NCI-H146 treated with DMSO at 0.1 percent for 48 hours (cell line): ENCODE results near the gene DENND4A.

Source experiments
- DNase-seq: peaks from one replicate; lab custom pipeline; 2025; ENCODE audit not compliant: unreplicated experiment; lab: John Stamatoyannopoulos, UW

DENND4A gene

DNA sequence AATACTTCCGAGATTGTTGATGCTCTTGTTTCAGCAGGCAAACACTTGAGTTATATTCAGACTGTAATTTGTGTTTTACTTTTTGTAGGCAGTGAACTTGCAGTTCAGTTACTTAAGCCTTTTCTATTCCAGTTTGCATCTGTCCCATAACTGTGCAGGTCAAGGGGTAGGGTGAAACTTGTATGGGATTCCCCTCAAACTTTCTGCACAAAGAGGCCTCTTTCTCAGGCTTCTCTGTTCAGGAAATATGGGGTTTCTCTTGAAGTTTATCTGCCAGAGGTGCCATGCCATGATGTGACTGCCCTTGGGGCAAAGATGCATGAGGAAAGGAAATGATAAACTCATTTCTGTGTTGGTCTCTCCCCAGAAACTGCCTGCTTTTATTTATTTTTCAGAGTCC is 103.6 kb downstream of the DENND4A start:
- DNase-seq: no peak

DNA sequence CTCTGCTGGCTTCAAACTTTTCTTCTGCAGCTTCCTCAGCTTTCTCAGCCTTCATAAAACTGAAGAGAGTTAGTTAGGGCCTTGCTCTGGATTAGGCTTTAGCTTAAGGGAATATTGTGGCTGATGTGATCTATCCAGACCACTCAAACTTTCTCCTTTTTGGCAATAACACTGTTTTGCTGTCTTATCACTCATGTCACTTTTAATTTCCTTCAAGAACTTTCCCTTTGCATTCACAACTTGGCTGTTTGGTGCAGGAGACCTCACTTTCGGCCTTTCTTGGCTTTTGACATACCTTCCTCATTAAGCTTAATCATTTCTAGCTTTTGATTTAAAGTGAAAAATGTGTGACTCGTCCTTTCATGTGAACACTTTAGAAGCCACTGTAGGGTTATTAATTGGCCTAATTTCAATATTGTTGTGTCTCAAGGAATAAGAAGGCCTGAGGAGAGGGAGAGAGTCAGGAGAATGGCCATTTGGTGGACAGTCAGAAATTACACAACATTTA is 109.6 kb downstream of the DENND4A start:
- no peak for DNase-seq

DNA sequence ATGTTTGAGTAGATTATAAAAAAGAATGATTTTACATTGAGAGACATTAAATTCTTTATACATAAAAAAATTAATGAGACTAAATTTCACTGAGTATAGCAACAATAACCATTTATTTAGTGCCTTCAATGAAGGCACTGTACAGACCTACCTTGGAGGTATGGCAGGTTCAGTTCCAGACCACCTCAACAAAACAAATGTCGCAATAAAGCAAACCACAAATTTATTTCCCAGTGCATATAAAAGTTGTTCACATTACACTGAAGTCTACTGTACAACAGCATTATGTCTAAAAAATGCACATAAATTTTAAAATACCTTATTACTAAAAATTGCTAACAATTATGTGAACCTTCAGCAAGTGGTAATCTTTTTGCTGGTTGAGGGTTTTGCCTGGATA is 111.5 kb downstream of the DENND4A start:
- no peak for DNase-seq

GRCh38 chr15:65676123-65676522 is 116.0 kb downstream of the DENND4A start:
- no peak for DNase-seq

GRCh38 chr15:65675551-65675950 is 116.5 kb downstream of the DENND4A start:
- no peak for DNase-seq

DNA sequence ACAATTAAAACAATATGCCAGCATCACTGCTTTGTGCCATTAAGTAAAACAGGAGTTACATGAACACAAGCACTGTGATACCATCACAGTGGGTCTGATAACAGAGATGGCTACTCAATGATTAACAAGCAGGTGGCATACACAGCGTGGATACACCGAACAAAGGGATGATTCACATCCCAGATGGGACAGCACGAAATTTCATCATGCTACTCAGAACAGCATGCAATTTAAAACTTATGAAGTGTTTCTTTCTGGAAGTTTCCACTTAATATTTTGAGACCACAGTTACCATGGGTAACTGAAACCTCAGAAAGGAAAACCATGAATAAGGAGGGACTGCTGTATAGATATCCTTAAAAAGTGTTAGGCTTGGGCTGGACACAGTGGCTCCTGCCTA is 125.8 kb downstream of the DENND4A start:
- DNase-seq: no peak

- no peak for DNase-seq
These were observed 128.6 kb downstream of the DENND4A start for GRCh38 chr15:65663521-65663920.

- DNase-seq: no peak
These were observed 131.2 kb downstream of the DENND4A start for GRCh38 chr15:65660927-65661326.

- DNase-seq: no peak
These were observed 132.5 kb downstream of the DENND4A start for GRCh38 chr15:65659502-65660052.

- DNase-seq: no peak
These were observed 136.6 kb downstream of the DENND4A start for GRCh38 chr15:65655457-65655856.

DNA sequence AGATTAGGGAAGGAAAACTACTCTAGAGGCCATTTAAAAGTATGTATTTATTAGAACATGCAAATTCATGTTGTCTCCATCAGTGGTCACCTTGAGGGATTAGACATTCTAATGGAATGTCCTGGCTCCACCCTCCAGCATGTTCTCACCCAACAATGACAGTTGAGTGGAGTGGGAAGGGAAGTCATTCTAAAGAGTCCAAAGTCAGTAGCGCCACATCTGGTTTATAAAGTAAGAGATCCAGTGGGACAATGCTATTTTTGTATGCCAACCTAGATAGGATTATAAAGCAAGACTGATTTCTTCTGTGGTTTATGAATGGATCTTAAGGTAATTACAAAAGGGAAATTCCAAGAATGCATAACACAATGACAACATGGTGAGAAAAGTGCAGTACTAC is 137.1 kb downstream of the DENND4A start:
- no peak for DNase-seq

DNA sequence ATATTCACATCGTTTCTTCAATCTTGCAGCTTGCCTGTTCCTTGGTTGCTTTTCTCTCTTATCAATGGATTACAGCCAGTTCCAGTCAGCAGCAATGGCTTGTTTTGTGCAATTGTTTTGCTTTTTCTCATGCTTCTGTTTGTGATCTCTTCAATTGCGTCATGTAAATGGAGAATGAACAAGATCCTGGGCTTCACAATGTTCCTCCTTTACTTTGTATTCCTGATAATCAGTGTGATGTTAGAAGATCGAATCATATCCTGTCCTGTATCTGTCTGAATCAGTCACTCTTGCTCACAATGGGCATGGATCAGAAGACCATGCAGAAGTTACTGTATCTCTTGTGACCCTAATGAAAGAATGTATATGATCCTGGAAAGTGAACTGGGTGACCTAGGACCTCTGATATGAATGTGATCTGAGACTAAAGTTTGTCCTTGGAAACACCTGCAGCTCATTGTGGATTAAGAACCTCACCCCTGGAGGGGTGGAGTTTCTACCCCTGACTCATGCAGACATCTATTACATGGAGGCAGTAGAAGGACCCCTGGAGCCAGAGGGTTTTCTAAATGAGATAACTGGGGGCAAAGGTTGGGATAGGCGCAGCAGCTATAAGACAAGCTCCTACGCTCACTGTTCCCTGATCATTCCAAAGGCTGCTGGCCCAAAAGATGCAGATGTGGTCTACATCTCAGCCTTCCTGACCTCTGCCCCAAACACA is 138.1 kb downstream of the DENND4A start:
- DNase-seq: no peak

GRCh38 chr15:65653341-65653740 is 138.8 kb downstream of the DENND4A start:
- no peak for DNase-seq

DNA sequence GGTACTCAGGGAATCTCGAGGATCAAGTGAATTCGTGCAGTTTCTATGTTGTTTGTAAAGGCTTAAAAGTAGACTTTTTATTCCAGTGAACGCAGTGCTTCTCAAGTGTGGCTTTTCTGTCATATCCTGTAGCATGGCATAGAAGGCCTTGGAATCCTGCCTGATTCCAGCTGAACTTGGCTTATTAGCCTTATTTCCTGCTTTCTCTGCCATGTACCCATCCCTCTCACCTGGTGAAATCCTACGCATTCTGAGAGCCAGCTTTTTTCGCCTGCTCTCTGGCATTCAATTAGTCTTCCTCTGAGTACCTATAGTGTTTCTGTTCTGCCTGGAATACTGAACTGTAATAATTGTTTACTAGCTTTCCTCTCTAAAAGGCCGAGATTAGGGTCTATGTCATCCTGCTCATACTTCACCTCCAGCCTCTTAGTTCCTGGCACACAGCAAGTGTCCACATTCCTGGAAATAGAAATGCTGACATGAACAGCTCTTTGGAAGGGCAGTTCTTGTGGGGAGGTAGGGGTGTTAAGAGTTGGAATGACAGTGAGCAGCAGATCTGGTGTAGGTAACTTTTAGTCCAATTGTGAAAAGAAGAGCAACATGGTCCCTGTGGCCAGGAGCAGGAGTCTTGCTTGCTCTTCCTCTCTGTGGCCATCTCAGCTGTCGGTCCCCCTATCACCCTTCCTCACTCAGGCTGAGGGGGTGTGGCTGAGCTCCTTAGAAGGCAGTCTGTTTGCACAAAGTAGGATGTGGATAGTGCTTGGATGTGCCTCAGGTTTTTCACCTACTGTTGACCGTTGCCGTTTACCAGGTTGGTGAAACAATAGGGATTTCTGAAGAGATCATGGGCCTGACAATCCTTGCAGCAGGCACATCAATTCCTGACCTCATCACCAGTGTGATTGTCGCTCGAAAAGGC is 140.0 kb downstream of the DENND4A start:
- no peak for DNase-seq

- no peak for DNase-seq
These were observed 141.1 kb downstream of the DENND4A start for GRCh38 chr15:65651042-65651322.

GRCh38 chr15:65650312-65651041 is 141.6 kb downstream of the DENND4A start:
- DNase-seq: no peak

GRCh38 chr15:65646486-65646885 is 145.6 kb downstream of the DENND4A start:
- DNase-seq: no peak

GRCh38 chr15:65645392-65645791 is 146.7 kb downstream of the DENND4A start:
- no peak for DNase-seq

DNA sequence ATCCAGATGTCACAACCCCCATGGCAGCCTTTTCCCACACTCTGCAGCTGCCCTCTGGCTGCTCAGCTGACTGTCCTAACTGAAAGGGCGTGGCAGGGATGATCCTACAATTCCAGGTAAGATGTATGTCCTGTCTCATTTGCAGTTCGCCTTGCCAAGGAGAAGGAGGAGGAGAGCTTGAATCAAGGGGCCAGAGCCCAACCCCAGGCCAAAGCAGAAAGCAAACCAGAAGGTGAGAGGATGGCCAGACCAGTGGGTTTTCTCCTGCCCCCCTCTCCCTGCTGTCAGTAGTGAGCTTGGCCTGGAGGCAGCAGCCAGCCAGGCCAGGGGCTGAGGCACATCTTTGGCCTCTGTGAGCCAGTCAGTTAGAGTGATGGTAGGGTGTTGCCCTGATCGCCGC is 147.8 kb downstream of the DENND4A start:
- no peak for DNase-seq

DNA sequence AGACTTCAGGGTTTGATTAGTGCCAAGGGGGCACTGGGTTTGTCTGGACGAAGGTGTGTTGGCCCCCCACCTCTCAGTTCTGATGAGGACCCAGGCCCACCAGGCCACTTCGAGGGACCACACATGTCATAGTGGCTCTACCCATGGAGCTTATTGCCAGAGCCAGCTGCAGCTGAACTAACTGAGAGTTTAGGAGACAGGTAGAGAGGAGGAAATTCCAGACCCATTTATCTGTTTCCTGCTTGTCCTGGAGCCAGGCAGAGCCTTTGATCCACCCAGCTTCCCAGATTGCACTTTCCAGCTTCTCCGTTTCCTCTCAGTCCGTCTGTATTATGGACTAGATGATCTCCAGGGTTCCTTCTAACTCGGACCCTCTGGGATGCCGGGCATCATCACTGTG is 149.5 kb downstream of the DENND4A start:
- no peak for DNase-seq

GRCh38 chr15:65641768-65642475 is 150.2 kb downstream of the DENND4A start:
- no peak for DNase-seq
